ENCODE results near the gene CMTM7.

GRCh38 chr3:32443478-32443877, 51.8 kb downstream of the CMTM7 start:
- no peak for TF ChIP-seq CTCF (IDR thresholded peaks at IDR 0.05)
- TF ChIP-seq POLR2A (IDR thresholded peaks at IDR 0.05): no peak

All from adrenal gland (tissue), 5 donors.